DMS53 treated with DMSO at 0.1 percent for 48 hours (cell line): ENCODE measurements around the gene CHMP6.

Experiments
- DNase-seq: peaks from one replicate; lab custom pipeline; 2025; ENCODE audit not compliant: unreplicated experiment; lab: John Stamatoyannopoulos, UW

CHMP6 gene

GRCh38 chr17:80970762-80971703 is 20.6 kb upstream of the CHMP6 start:
- no peak for DNase-seq

- DNase-seq = no peak
These were observed 19.8 kb upstream of the CHMP6 start for GRCh38 chr17:80971704-80972304.

- no peak for DNase-seq
These were observed 14.9 kb upstream of the CHMP6 start for GRCh38 chr17:80976701-80977100.

DNA sequence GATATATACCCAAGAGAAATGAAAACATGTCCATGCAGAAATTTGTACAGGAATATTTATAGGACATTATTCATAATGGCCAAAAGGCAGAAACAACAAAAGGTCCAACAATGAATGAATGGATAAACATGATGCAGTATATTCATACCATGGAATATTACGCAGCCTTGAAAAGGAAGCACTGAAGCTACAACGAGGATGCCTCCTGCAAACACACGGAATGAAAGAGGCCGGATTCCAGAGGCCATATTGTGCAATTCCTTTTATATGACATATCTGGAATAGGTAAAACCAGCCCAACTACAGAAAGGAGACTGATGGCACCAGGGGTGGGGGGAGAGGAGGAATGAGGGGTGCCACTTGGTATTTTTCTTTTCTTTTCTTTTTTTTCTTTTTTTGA is 14.5 kb upstream of the CHMP6 start:
- no peak for DNase-seq

- DNase-seq = no peak
These were observed 12.8 kb upstream of the CHMP6 start for GRCh38 chr17:80978499-80979497.

DNA sequence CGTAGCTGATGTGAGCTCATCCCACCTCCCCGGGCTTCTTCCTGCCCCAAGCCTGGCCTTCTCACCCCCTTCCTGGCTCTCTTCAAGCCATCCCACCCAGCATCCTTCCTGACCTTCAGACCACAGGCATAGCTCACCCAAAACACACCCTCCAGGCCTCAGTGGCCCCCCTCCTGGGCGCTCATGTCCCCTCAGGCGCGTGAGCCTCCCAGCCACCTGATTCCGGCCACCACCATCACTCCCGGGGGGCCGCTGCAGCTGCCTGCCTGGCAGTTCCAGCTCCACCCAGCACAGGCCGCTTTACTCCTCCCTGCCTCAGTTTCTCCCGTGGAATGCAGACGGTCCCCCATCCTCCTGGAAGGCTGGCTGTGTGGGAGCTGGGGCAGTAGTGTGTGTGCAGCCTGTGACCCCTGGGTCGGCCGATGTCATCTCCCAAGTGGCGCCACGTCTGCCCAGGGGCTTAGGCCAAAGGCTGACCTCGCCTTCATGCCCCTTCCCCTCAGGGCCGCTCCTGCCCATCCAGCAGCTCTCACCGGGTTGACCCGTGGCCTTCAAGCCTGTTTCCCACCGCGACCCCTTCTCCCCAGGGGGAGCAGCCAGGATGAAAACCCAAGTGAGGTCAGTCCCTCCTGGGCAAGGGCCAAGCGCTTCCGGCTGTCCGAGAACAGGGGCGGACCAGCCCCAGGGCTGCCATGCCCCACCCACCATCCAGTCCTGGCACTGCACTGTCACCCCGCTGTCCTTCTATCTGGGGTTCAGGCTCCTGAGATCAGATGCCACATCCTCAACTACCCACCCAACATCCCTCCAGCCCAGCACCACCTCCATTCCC is 11.9 kb upstream of the CHMP6 start:
- DNase-seq = no peak

- DNase-seq = no peak
These were observed 11.1 kb upstream of the CHMP6 start for GRCh38 chr17:80980397-80981061.

- DNase-seq = no peak
These were observed 10.4 kb upstream of the CHMP6 start for GRCh38 chr17:80981062-80981902.

DNA sequence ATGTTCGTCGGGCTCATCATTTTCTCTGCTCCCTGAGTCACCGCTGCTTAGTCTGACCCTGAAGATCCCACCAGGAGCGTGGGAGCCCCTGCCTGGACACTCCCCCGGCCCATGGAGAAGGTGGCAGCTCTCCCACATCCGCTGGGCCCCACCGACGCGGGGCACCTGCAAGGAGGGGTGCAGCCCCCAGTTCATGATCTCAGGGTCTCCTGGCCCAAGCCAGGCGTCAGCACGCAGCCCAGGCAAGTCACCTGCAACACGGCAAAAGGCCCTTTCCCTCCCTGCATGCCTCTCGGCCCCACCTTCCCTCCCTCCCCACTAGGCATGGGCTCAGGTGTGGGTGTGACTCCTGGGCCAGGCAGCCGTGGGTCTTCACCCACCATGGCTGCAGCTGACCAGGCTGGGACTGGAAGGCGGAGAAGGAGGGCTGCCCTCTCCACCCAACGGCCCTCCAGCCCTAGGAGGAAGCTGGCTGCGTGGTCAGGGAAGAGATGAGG is 9.7 kb upstream of the CHMP6 start:
- no peak for DNase-seq

- DNase-seq = no peak
These were observed 9.1 kb upstream of the CHMP6 start for GRCh38 chr17:80982426-80982974.

- no peak for DNase-seq
These were observed 8.1 kb upstream of the CHMP6 start for GRCh38 chr17:80983545-80983944.

GRCh38 chr17:80984749-80985148 is 6.9 kb upstream of the CHMP6 start:
- DNase-seq = no peak

DNA sequence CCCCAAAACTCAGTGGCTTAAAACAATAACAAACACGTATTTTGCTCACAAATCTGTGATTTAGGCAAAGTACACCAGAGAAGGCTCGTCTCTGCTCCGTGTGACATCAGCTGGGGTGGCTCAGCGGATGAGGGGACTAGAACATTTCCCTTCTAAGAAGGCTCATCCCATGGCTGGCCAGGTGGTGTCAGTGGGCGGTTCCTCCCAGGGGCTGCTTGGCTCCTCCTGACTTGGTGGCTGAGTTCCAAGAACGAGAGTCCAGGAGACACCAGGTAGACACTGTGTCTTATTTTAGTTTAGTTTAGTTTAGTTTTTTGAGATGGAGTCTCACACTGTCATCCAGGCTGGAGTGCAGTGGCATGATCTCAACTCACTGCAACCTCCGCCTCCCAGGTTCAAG is 5.6 kb upstream of the CHMP6 start:
- DNase-seq = no peak

DNA sequence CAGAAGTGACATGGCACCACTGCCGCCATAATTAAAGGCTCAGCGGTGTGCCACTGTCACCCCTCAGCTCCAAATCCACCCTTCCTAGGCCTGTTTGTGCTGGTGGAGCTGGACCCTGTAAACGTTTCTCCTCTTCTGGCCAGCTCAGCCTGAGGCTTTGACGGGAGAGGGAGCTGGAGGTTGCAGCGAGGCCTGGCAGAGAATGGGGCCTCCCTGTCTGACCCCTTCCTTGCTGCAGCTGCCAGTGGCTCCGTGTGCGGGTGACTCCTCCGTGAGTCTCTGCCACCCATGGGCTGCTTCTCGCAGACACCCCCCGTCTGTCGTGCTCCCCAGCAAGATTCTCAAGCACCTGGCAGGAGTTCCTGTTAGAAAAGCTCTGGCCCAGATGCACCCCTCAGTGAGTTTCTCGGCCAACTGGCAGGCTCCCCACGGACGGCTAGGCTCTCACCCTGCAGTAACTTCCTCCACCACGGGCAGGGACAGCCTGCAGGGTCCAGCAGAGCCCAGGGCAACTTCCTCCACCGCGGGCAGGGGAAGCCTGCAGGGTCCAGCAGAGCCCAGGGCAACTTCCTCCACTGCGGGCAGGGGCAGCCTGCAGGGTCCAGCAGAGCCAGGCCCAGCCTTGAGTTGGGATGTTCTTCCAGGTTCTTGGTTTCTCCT is 4.7 kb upstream of the CHMP6 start:
- no peak for DNase-seq

DNA sequence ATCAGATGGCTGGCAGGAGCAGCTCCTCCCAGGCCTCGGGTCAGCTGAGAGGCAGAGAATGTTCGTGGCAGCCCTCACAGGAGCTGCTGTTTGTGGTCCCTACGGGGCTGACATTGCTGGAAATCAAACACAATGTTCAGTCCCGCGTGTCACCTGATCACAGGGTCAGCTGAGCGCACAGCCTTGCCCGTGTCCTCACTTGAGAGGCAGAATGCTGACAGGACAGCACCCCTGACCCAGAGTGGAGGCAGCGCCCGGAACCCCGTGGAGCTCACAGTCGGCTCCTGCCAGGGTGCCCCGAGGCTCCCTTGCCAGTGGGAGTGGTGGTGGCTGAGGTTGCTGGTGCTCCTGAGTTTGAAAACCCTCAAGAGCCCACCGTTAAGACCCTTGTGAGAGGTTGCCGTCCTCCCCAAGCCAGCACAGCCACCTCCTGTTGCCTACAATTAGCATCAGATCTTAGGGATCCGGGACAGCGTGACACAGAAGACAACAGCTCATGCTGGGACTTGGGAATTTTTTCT is 3.6 kb upstream of the CHMP6 start:
- DNase-seq = no peak

- no peak for DNase-seq
These were observed 2.1 kb upstream of the CHMP6 start for GRCh38 chr17:80989586-80989913.

DNA sequence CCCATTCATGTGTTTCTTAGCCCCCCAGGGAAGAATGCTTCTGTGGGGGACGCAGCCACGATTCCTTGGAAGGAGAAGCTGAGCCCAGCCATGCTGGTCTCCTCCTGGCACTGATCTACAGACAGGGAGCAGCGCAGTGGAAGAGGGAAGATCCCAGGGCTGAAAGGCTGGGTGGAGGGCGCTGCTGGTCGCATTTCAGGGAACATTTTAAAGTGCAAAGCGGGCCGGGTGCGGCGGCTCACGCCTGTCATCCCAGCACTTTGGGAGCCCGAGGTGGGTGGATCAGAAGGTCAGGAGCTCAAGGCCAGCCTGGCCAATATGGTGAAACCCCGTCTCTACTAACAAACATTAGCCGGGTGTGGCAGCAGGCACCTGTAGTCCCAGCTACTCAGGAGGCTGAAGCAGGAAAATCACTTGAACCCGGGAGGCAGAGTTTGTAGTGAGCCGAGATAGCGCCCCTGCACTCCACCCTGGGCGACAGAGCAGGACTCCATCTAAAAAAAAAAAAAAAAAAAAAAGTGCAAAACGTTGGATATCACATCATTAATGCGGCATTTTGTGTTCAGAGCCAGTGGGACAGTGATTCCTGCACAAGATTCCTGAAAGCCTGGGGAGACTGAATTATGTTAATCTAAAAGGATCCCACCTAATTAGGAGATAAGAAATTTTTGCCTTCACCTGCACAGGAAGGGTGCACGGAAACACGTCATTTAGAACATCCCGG is 558 bp upstream of the CHMP6 start:
- DNase-seq = no peak
